Ascending aorta (tissue), 2 donors: ENCODE measurements around the gene NKRF. TPM values are rescaled to one million over a fixed set of nuclear protein-coding genes. Genes with fewer than 3 reads are reported as not detected.
A peak's percentile ranks its signal among the peaks of the same experiment; 100 is the strongest.

Experiments used
- DNase-seq, 2 donors: peaks; one replicate each; pipeline ENCODE4 v3.0.0-alpha.2; 2019; ENCODE audit warnings: low spot score in 2 of 2
- H3K27ac ChIP-seq, 2 donors: fragments of 200-600 bp; sonication (generic); one replicate each; pipeline ENCODE4 v1.5.1; 2016 to 2017; ENCODE audit warnings: mild to moderate bottlenecking in 1 of 2
- H3K27me3 ChIP-seq: fragments of 200-600 bp; sonication (generic); one replicate; pipeline ENCODE4 v1.5.1; 2017
- H3K36me3 ChIP-seq, 2 donors: fragments of 200-600 bp; sonication (generic); one replicate each; pipeline ENCODE4 v1.5.1; 2016
- H3K4me1 ChIP-seq, 2 donors: fragments of 200-600 bp; sonication (generic); one replicate each; pipeline ENCODE4 v1.5.1; 2016 to 2017; ENCODE audit warnings: mild to moderate bottlenecking in 1 of 2
- H3K4me3 ChIP-seq, 2 donors: fragments of 200-600 bp; sonication (generic); one replicate each; pipeline ENCODE4 v1.5.1; 2016 to 2017; ENCODE audit warnings: mild to moderate bottlenecking in 1 of 2
- H3K9me3 ChIP-seq, 2 donors: fragments of 200-600 bp; sonication (generic); one replicate each; pipeline ENCODE4 v1.5.1; 2016
- intact Hi-C: fragments of 100-400 bp; cut with DNase I; formaldehyde crosslinking; loops from one replicate; pipeline ENCODE4 v1.15.1; 2023
- total RNA-seq: library from RNA; depleted of rRNA; stranded (reverse); fragments of >200 nt; gene quantifications from one replicate; pipeline ENCODE4 v1.1.0, GENCODE V29; 2016
- TF ChIP-seq, protein P1 (sequence below), 3 experiments: fragments of 200-600 bp in 2 of 3; fragments of 450-650 bp in 1 of 3; sonication (generic) in 2 of 3; IDR thresholded peaks; one replicate each; pipeline ENCODE4 v1.5.1; 2016 to 2019; ENCODE audit warnings: antibody characterized with exemption in 3 of 3, mild to moderate bottlenecking in 1 of 3, moderate library complexity in 1 of 3

The NKRF gene
- total RNA-seq, 1 donor from 2014 or later = 2.8 TPM

DNA sequence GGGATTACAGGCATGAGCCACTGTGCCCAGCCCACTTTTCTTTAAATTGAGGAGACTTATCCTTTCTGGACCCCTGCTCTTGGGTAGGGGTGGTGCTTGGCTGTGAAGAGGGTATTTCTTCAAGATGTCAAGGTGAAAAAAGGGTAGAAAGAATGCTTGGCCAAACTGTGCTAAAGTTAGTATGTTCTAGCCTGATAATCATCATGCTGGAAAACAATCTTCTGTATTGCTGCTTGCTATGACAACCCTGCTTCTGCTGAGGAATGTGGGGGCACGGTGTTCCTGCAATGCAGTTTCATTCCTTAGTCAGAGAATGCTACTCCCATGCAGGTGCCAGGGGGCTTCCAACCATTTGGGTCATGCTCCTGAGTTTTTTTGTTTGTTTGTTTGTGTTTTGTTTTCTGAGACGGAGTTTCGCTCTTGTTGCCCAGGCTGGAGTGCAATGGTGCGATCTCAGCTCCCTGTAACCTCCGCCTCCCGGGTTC, 35.8 kb downstream of the NKRF start:
- no peak for DNase-seq
- Histone ChIP-seq H3K27ac (no peak overlapping the region), H3K36me3 (no peaks in the 10 kb centered on the region), H3K27me3 (no peaks in the 10 kb centered on the region), H3K4me1 (peaks cover 0 to 3% of the 10 kb centered on the region in 2 donors), H3K9me3 (no peaks in the 10 kb centered on the region), H3K4me3 (no peak overlapping the region)
- intact Hi-C loops = loop anchor here (5.0 to 10.0 kb wide), 3 partner anchors 222 to 374 kb away; partner anchors contain the start of genes NKAP, RPL39 and UPF3B
- TF ChIP-seq, protein P1, sequence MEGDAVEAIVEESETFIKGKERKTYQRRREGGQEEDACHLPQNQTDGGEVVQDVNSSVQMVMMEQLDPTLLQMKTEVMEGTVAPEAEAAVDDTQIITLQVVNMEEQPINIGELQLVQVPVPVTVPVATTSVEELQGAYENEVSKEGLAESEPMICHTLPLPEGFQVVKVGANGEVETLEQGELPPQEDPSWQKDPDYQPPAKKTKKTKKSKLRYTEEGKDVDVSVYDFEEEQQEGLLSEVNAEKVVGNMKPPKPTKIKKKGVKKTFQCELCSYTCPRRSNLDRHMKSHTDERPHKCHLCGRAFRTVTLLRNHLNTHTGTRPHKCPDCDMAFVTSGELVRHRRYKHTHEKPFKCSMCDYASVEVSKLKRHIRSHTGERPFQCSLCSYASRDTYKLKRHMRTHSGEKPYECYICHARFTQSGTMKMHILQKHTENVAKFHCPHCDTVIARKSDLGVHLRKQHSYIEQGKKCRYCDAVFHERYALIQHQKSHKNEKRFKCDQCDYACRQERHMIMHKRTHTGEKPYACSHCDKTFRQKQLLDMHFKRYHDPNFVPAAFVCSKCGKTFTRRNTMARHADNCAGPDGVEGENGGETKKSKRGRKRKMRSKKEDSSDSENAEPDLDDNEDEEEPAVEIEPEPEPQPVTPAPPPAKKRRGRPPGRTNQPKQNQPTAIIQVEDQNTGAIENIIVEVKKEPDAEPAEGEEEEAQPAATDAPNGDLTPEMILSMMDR (IDR thresholded peaks at IDR 0.05) = no peak

DNA sequence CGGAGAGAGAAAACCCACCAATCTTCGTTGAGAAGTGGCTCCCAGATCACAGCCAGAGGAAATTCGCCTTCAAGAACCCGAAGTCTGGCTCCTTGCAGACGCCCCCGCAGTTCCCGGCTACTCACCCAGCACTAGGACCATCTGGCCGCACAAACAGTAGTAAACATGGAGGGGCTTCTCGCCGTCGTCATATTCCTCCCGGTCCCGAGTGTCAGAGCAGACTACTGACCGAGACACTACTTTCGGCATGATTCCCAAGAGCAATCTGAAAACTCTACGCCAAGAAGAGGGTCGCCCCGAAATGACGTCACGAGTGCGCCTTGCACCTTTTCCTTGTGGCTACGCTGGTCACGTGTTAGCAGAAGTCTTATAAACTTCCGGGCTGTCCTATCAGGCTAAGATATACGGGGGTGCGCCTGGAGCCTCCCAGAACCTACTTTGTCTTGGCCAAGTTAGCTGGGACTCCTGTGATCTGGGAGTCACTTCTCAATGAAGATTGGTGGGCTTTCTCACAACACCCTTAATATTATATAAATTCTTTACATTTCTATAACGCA, 41.0 kb downstream of the NKRF start, which contains the start of gene STEEP1:
STEEP1 (minus strand) TSS at position 303 of the 557 bp plus-strand sequence; CDS start at position 249, 54 bp downstream.
- intact Hi-C loops = loop anchor here (1.0 to 5.0 kb wide), 2 partner anchors 9 to 98 kb away; partner anchors contain the start of genes SLC25A5 and UBE2A
- H3K27ac ChIP-seq = peak within 1 kb of the TSS; percentile 64 to 76
- no peaks in the 10 kb centered on the region for H3K27me3 ChIP-seq
- TF ChIP-seq, protein P1 (IDR thresholded peaks at IDR 0.05) = no peak
- peak; percentile 50 to 93 for DNase-seq
- H3K4me1 ChIP-seq = no peaks in the 10 kb centered on the region
- H3K9me3 ChIP-seq = no peaks in the 10 kb centered on the region
- no peaks in the 10 kb centered on the region for H3K36me3 ChIP-seq
- peak within 1 kb of the TSS; percentile 39 to 67 for H3K4me3 ChIP-seq

DNA sequence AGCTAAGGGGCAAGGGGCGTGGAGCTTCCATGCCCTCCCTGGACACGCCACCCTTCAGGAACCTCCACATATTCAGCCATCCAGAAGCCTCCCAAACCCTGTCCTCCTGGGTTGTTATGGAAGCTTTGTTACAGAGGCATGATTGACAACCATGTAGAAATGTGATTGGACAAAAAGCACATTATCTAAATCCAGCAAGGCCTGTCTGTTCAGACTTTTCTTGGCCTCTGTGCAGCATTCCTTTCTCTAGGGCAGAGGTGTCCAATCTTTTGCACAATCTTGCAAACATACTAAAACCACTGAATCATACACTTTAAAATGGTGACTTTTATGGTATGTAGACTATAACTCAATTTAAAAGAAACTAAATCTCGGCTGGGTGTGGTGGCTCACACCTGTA, 53.7 kb downstream of the NKRF start:
- DNase-seq = no peak
- Histone ChIP-seq H3K27me3 (no peaks in the 10 kb centered on the region), H3K4me3 (no peak overlapping the region), H3K9me3 (no peaks in the 10 kb centered on the region), H3K36me3 (peaks cover under 1 to 1% of the 10 kb centered on the region in 2 donors), H3K4me1 (no peaks in the 10 kb centered on the region), H3K27ac (no peak overlapping the region)
- TF ChIP-seq, protein P1 (IDR thresholded peaks at IDR 0.05) = no peak
- intact Hi-C loops = no loop called here

DNA sequence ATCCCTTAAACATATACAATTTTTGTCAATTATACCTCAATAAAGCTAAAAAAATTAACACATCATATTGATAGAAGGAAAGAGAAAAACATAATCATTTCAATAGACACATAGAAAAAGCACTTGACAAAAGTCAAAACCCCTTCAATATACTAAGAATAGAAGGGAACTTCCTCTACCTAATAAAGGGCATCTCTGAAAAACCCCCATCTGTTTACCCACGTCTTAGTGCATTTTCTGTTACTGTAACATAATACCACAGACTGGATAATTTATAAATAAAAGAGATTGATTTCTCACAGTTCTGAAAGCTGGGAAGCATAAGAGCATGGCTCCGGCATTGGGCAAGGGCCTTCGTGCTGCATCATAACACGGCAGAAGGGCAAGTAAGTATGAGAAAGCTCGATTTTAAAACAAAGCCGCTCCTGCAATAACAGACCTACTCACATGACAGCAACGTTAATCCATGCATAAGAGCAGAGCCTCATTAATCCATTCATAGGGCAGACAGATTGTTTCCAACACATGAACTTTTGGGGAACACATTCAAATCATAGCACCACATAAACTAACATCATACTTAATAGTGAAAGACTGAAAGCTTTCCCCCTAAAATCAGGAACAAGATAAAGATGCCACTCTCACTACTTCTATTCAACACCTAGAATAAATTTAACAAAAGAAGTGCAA, 56.8 kb downstream of the NKRF start:
- H3K4me1 ChIP-seq = no peaks in the 10 kb centered on the region
- H3K36me3 ChIP-seq = no peaks in the 10 kb centered on the region
- H3K27ac ChIP-seq = no peak overlapping the region
- no peaks in the 10 kb centered on the region for H3K9me3 ChIP-seq
- DNase-seq = no peak
- H3K27me3 ChIP-seq = no peaks in the 10 kb centered on the region
- TF ChIP-seq, protein P1 (IDR thresholded peaks at IDR 0.05) = no peak
- intact Hi-C loops = no loop called here
- H3K4me3 ChIP-seq = no peak overlapping the region

DNA sequence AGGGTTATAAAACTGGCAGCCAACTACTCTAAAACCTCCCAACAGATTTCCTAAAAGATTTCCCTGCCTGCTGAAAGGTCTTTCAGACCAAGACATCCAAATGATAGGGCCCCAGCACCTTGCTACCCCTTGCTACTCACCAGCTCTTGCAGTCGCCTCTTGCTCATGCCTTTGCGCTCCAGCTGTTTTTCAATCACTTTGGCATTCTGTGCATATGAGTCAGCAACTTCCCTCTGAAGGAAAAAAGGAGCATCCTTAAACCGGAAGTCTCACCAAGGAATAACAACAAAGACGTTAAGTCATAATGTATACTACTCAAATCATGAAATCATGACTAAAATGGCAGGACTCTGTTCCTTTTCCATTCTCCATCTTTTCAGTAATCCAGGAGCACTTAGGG, 65.0 kb downstream of the NKRF start:
- Histone ChIP-seq H3K27me3 (no peaks in the 10 kb centered on the region), H3K4me1 (no peaks in the 10 kb centered on the region), H3K27ac (no peak overlapping the region), H3K36me3 (peaks cover 0 to 2% of the 10 kb centered on the region in 2 donors), H3K9me3 (no peaks in the 10 kb centered on the region), H3K4me3 (no peak overlapping the region)
- no peak for DNase-seq
- intact Hi-C loops = no loop called here
- TF ChIP-seq, protein P1 (IDR thresholded peaks at IDR 0.05) = no peak
